Measurements from ENCODE around the gene ATP2B3. TPM values are rescaled to one million over a fixed set of nuclear protein-coding genes. Genes with fewer than 3 reads are reported as not detected.

The ATP2B3 gene
- polyA plus RNA-seq, 12 donors, result 0.12 to 0.89 (median 0.52) TPM; not detected in 2

GRCh38 chrX:153611298-153612095 lies 94.1 kb downstream of the ATP2B3 start:
- DNase-seq, result no peak

- no peak for DNase-seq
Measured at GRCh38 chrX:153612413-153612812, 95.0 kb downstream of the ATP2B3 start.

GRCh38 chrX:153614818-153615217 lies 97.4 kb downstream of the ATP2B3 start:
- no peak for DNase-seq

GRCh38 chrX:153620576-153620975 lies 103.1 kb downstream of the ATP2B3 start:
- DNase-seq, result no peak

- no peak for DNase-seq
Measured at GRCh38 chrX:153621949-153622598, 104.6 kb downstream of the ATP2B3 start.

GRCh38 chrX:153622661-153623309 lies 105.3 kb downstream of the ATP2B3 start:
- DNase-seq, result no peak

- DNase-seq, result no peak
Measured at GRCh38 chrX:153623310-153624029, 106.0 kb downstream of the ATP2B3 start.

- DNase-seq, result no peak
Measured at GRCh38 chrX:153624196-153625091, 107.0 kb downstream of the ATP2B3 start.

- DNase-seq, result no peak
Measured at GRCh38 chrX:153625271-153626024, 108.0 kb downstream of the ATP2B3 start.

GRCh38 chrX:153626025-153626633 lies 108.7 kb downstream of the ATP2B3 start:
- DNase-seq, result no peak

- no peak for DNase-seq
Measured at GRCh38 chrX:153626863-153627674, 109.6 kb downstream of the ATP2B3 start.

GRCh38 chrX:153627675-153628111 lies 110.3 kb downstream of the ATP2B3 start:
- DNase-seq, result no peak

- DNase-seq, result no peak
Measured at GRCh38 chrX:153628129-153628528, 110.7 kb downstream of the ATP2B3 start.

GRCh38 chrX:153628665-153629064 lies 111.2 kb downstream of the ATP2B3 start:
- DNase-seq, result no peak

GRCh38 chrX:153631346-153631745 lies 113.9 kb downstream of the ATP2B3 start:
- DNase-seq, result no peak

GRCh38 chrX:153631907-153632594 lies 114.6 kb downstream of the ATP2B3 start:
- DNase-seq, result no peak
